ENCODE measurements around the gene ZIK1. TPM values are rescaled to one million over a fixed set of nuclear protein-coding genes. Genes with fewer than 3 reads are reported as not detected.
A peak's percentile ranks its signal among the peaks of the same experiment; 100 is the strongest.

Gene ZIK1
- total and polyA plus RNA-seq, 12 donors, result 1.2 to 5.4 (median 4.2) TPM

- ATAC-seq (peak; percentile 98 to 100 (median 99)), DNase-seq (peak; percentile 92 to 93)
- H3K27ac ChIP-seq, result peak within 1 kb of the TSS; percentile 23 to 93 (median 84)
- H3K9me3 ChIP-seq, result peaks cover 0 to 63% (median 7%) of the 10 kb centered on the region in 11 donors
- intact Hi-C loops (cut with DNase I), result loop anchor here in 1 of 10 donors (10.0 kb wide), 1 partner anchor 55 kb away; the partner anchor contains the start of gene ZNF134
- TF ChIP-seq, protein P1, sequence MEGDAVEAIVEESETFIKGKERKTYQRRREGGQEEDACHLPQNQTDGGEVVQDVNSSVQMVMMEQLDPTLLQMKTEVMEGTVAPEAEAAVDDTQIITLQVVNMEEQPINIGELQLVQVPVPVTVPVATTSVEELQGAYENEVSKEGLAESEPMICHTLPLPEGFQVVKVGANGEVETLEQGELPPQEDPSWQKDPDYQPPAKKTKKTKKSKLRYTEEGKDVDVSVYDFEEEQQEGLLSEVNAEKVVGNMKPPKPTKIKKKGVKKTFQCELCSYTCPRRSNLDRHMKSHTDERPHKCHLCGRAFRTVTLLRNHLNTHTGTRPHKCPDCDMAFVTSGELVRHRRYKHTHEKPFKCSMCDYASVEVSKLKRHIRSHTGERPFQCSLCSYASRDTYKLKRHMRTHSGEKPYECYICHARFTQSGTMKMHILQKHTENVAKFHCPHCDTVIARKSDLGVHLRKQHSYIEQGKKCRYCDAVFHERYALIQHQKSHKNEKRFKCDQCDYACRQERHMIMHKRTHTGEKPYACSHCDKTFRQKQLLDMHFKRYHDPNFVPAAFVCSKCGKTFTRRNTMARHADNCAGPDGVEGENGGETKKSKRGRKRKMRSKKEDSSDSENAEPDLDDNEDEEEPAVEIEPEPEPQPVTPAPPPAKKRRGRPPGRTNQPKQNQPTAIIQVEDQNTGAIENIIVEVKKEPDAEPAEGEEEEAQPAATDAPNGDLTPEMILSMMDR (IDR thresholded peaks at IDR 0.05), result no peak
- peaks cover 0 to 24% (median 19%) of the 10 kb centered on the region in 9 donors for H3K36me3 ChIP-seq
- H3K4me1 ChIP-seq, result peaks cover 3 to 31% (median 21%) of the 10 kb centered on the region in 9 donors
- peak within 1 kb of the TSS; percentile 80 to 100 (median 96) for H3K4me3 ChIP-seq
- H3K27me3 ChIP-seq, result no peaks in the 10 kb centered on the region
- WGBS, 2 donors, result 0 to 1% methylated on average over 56 of the region's 56 CpGs
These were observed 24.4 kb upstream of the ZIK1 start, which contains the start of gene ZNF550 for GRCh38 chr19:57559404-57560025. TSS of gene ZNF550 (minus strand) at chr19:57559863. CDS start at chr19:57559682, 181 bp downstream.

- peak; percentile 49 to 55 for DNase-seq
- 14 to 15% methylated on average over 23 of the region's 23 CpGs for WGBS, 2 donors
These were observed 23.9 kb upstream of the ZIK1 start for GRCh38 chr19:57560049-57560491.

GRCh38 chr19:57563547-57563946 is 20.4 kb upstream of the ZIK1 start:
- no peak for ATAC-seq
- H3K36me3 ChIP-seq, result no peaks in the 10 kb centered on the region
- DNase-seq, result no peak
- H3K9me3 ChIP-seq, result peaks cover 0 to 79% (median 41%) of the 10 kb centered on the region in 11 donors
- TF ChIP-seq, protein P1 (IDR thresholded peaks at IDR 0.05), result no peak
- intact Hi-C loops (cut with DNase I), result loop anchor here in 1 of 10 donors (10.0 kb wide), 1 partner anchor 51 kb away; the partner anchor contains the start of gene ZNF134
- 59 to 69% methylated on average over 1 of the region's 1 CpG for WGBS, 2 donors
- H3K4me3 ChIP-seq, result no peak overlapping the region
- H3K27me3 ChIP-seq, result no peaks in the 10 kb centered on the region
- peaks cover 0 to 14% (median 10%) of the 10 kb centered on the region in 9 donors for H3K4me1 ChIP-seq
- no peak overlapping the region for H3K27ac ChIP-seq

More at GRCh38 chr19:57560049-57560491, 23.9 kb upstream of the ZIK1 start:
- Histone ChIP-seq H3K27ac (peak overlapping the region in 9 of 10 donors; percentile 72 to 93 (median 84)), H3K4me3 (peak overlapping the region; percentile 80 to 100 (median 96)), H3K9me3 (peaks cover 0 to 63% (median 9%) of the 10 kb centered on the region in 11 donors), H3K36me3 (peaks cover 0 to 18% (median 14%) of the 10 kb centered on the region in 9 donors), H3K4me1 (peaks cover 3 to 31% (median 21%) of the 10 kb centered on the region in 9 donors), H3K27me3 (no peaks in the 10 kb centered on the region)
- intact Hi-C loops (cut with DNase I), result loop anchor here in 1 of 10 donors (10.0 kb wide), 1 partner anchor 55 kb away; the partner anchor contains the start of gene ZNF134
- TF ChIP-seq, protein P1 (IDR thresholded peaks at IDR 0.05), result no peak
- peak; percentile 45 to 75 (median 56) for ATAC-seq

GRCh38 chr19:57566396-57567265 is 17.3 kb upstream of the ZIK1 start:
- Histone ChIP-seq H3K9me3 (peaks cover 0 to 100% (median 71%) of the 10 kb centered on the region in 11 donors), H3K4me3 (no peak overlapping the region), H3K4me1 (no peaks in the 10 kb centered on the region), H3K27me3 (no peaks in the 10 kb centered on the region), H3K27ac (no peak overlapping the region), H3K36me3 (peaks cover 0 to 10% (median 6%) of the 10 kb centered on the region in 9 donors)
- 56 to 61% methylated on average over 7 of the region's 7 CpGs for WGBS, 2 donors
- DNase-seq (no peak), ATAC-seq (no peak)
- intact Hi-C loops (cut with DNase I), result loop anchor here in 1 of 10 donors (10.0 kb wide), 1 partner anchor 48 kb away; the partner anchor contains the start of gene ZNF134
- TF ChIP-seq, protein P1 (IDR thresholded peaks at IDR 0.05), result no peak
